ENCODE data around the gene DAGLB.
"Not testable (repeated sequence)": the region's sequence is repeated elsewhere in the genome, so short reads cannot be mapped to it uniquely, and the experiment has no call there.

The DAGLB gene

GRCh38 chr7:6482307-6482706, 34.6 kb upstream of the DAGLB start:
- DNase-seq, result no peak
- H3K4me1 ChIP-seq (ENCODE audit: control insufficient read depth, insufficient read depth, low read length, poor library complexity, severe bottlenecking), result no peaks in the 10 kb centered on the region
- peaks cover 5% of the 10 kb centered on the region for H3K36me3 ChIP-seq (ENCODE audit: control insufficient read depth, insufficient read depth, low read length)
- H3K9me3 ChIP-seq (ENCODE audit: control insufficient read depth, low read length), result no peaks in the 10 kb centered on the region
- no peak overlapping the region for H3K4me3 ChIP-seq (ENCODE audit: insufficient read depth, low read depth, low read length, poor library complexity, severe bottlenecking)
- no peak overlapping the region for H3K27ac ChIP-seq (ENCODE audit: insufficient read depth, low read length, poor library complexity, severe bottlenecking)
- no peaks in the 10 kb centered on the region for H3K27me3 ChIP-seq (replicated peaks; ENCODE audit: control insufficient read depth, insufficient read depth, low read length, poor library complexity, severe bottlenecking)

GRCh38 chr7:6481445-6481844, 33.7 kb upstream of the DAGLB start:
- Histone ChIP-seq H3K4me3 (ENCODE audit: insufficient read depth, low read depth, low read length, poor library complexity, severe bottlenecking) (no peak overlapping the region), H3K9me3 (ENCODE audit: control insufficient read depth, low read length) (no peaks in the 10 kb centered on the region), H3K36me3 (ENCODE audit: control insufficient read depth, insufficient read depth, low read length) (peaks cover 5% of the 10 kb centered on the region), H3K4me1 (ENCODE audit: control insufficient read depth, insufficient read depth, low read length, poor library complexity, severe bottlenecking) (no peaks in the 10 kb centered on the region), H3K27ac (ENCODE audit: insufficient read depth, low read length, poor library complexity, severe bottlenecking) (no peak overlapping the region), H3K27me3 (replicated peaks; ENCODE audit: control insufficient read depth, insufficient read depth, low read length, poor library complexity, severe bottlenecking) (no peaks in the 10 kb centered on the region)
- DNase-seq, result no peak

GRCh38 chr7:6480323-6480660, 32.5 kb upstream of the DAGLB start:
- no peaks in the 10 kb centered on the region for H3K9me3 ChIP-seq (ENCODE audit: control insufficient read depth, low read length)
- H3K36me3 ChIP-seq (ENCODE audit: control insufficient read depth, insufficient read depth, low read length), result peaks cover 5% of the 10 kb centered on the region
- no peak overlapping the region for H3K4me3 ChIP-seq (ENCODE audit: insufficient read depth, low read depth, low read length, poor library complexity, severe bottlenecking)
- H3K4me1 ChIP-seq (ENCODE audit: control insufficient read depth, insufficient read depth, low read length, poor library complexity, severe bottlenecking), result no peaks in the 10 kb centered on the region
- H3K27me3 ChIP-seq (replicated peaks; ENCODE audit: control insufficient read depth, insufficient read depth, low read length, poor library complexity, severe bottlenecking), result no peaks in the 10 kb centered on the region
- DNase-seq, result no peak
- no peak overlapping the region for H3K27ac ChIP-seq (ENCODE audit: insufficient read depth, low read length, poor library complexity, severe bottlenecking)

- Histone ChIP-seq H3K27me3 (replicated peaks; ENCODE audit: control insufficient read depth, insufficient read depth, low read length, poor library complexity, severe bottlenecking) (no peaks in the 10 kb centered on the region), H3K4me3 (ENCODE audit: insufficient read depth, low read depth, low read length, poor library complexity, severe bottlenecking) (no peak overlapping the region), H3K36me3 (ENCODE audit: control insufficient read depth, insufficient read depth, low read length) (peaks cover 6% of the 10 kb centered on the region), H3K27ac (ENCODE audit: insufficient read depth, low read length, poor library complexity, severe bottlenecking) (no peak overlapping the region), H3K4me1 (ENCODE audit: control insufficient read depth, insufficient read depth, low read length, poor library complexity, severe bottlenecking) (no peaks in the 10 kb centered on the region), H3K9me3 (ENCODE audit: control insufficient read depth, low read length) (no peaks in the 10 kb centered on the region)
- no peak for DNase-seq
Observed at GRCh38 chr7:6479067-6479466, 31.3 kb upstream of the DAGLB start.

- Histone ChIP-seq H3K36me3 (ENCODE audit: control insufficient read depth, insufficient read depth, low read length) (peaks cover 12% of the 10 kb centered on the region), H3K4me3 (ENCODE audit: insufficient read depth, low read depth, low read length, poor library complexity, severe bottlenecking) (no peak overlapping the region), H3K27ac (ENCODE audit: insufficient read depth, low read length, poor library complexity, severe bottlenecking) (no peak overlapping the region), H3K9me3 (ENCODE audit: control insufficient read depth, low read length) (no peaks in the 10 kb centered on the region), H3K27me3 (replicated peaks; ENCODE audit: control insufficient read depth, insufficient read depth, low read length, poor library complexity, severe bottlenecking) (no peaks in the 10 kb centered on the region), H3K4me1 (ENCODE audit: control insufficient read depth, insufficient read depth, low read length, poor library complexity, severe bottlenecking) (no peaks in the 10 kb centered on the region)
- DNase-seq, result no peak
Observed at GRCh38 chr7:6478186-6478585, 30.4 kb upstream of the DAGLB start.

GRCh38 chr7:6477318-6477660, 29.5 kb upstream of the DAGLB start:
- no peaks in the 10 kb centered on the region for H3K9me3 ChIP-seq (ENCODE audit: control insufficient read depth, low read length)
- no peaks in the 10 kb centered on the region for H3K27me3 ChIP-seq (replicated peaks; ENCODE audit: control insufficient read depth, insufficient read depth, low read length, poor library complexity, severe bottlenecking)
- DNase-seq, result no peak
- H3K4me1 ChIP-seq (ENCODE audit: control insufficient read depth, insufficient read depth, low read length, poor library complexity, severe bottlenecking), result no peaks in the 10 kb centered on the region
- no peak overlapping the region for H3K27ac ChIP-seq (ENCODE audit: insufficient read depth, low read length, poor library complexity, severe bottlenecking)
- H3K36me3 ChIP-seq (ENCODE audit: control insufficient read depth, insufficient read depth, low read length), result peaks cover 14% of the 10 kb centered on the region
- no peak overlapping the region for H3K4me3 ChIP-seq (ENCODE audit: insufficient read depth, low read depth, low read length, poor library complexity, severe bottlenecking)

GRCh38 chr7:6476596-6477317, 29.0 kb upstream of the DAGLB start:
- Histone ChIP-seq H3K27ac (ENCODE audit: insufficient read depth, low read length, poor library complexity, severe bottlenecking) (no peak overlapping the region), H3K9me3 (ENCODE audit: control insufficient read depth, low read length) (no peaks in the 10 kb centered on the region), H3K4me1 (ENCODE audit: control insufficient read depth, insufficient read depth, low read length, poor library complexity, severe bottlenecking) (no peaks in the 10 kb centered on the region), H3K27me3 (replicated peaks; ENCODE audit: control insufficient read depth, insufficient read depth, low read length, poor library complexity, severe bottlenecking) (no peaks in the 10 kb centered on the region), H3K4me3 (ENCODE audit: insufficient read depth, low read depth, low read length, poor library complexity, severe bottlenecking) (no peak overlapping the region), H3K36me3 (ENCODE audit: control insufficient read depth, insufficient read depth, low read length) (peaks cover 14% of the 10 kb centered on the region)
- DNase-seq, result no peak

- no peak overlapping the region for H3K4me3 ChIP-seq (ENCODE audit: insufficient read depth, low read depth, low read length, poor library complexity, severe bottlenecking)
- no peak for DNase-seq
- H3K9me3 ChIP-seq (ENCODE audit: control insufficient read depth, low read length), result no peaks in the 10 kb centered on the region
- peaks cover 18% of the 10 kb centered on the region for H3K36me3 ChIP-seq (ENCODE audit: control insufficient read depth, insufficient read depth, low read length)
- H3K4me1 ChIP-seq (ENCODE audit: control insufficient read depth, insufficient read depth, low read length, poor library complexity, severe bottlenecking), result no peaks in the 10 kb centered on the region
- H3K27me3 ChIP-seq (replicated peaks; ENCODE audit: control insufficient read depth, insufficient read depth, low read length, poor library complexity, severe bottlenecking), result no peaks in the 10 kb centered on the region
- no peak overlapping the region for H3K27ac ChIP-seq (ENCODE audit: insufficient read depth, low read length, poor library complexity, severe bottlenecking)
Observed at GRCh38 chr7:6475433-6476186, 27.9 kb upstream of the DAGLB start.

GRCh38 chr7:6465862-6466261, 18.1 kb upstream of the DAGLB start:
- Histone ChIP-seq H3K36me3 (ENCODE audit: control insufficient read depth, insufficient read depth, low read length) (peaks cover 60% of the 10 kb centered on the region), H3K27ac (ENCODE audit: insufficient read depth, low read length, poor library complexity, severe bottlenecking) (no peak overlapping the region), H3K4me1 (ENCODE audit: control insufficient read depth, insufficient read depth, low read length, poor library complexity, severe bottlenecking) (no peaks in the 10 kb centered on the region), H3K27me3 (replicated peaks; ENCODE audit: control insufficient read depth, insufficient read depth, low read length, poor library complexity, severe bottlenecking) (no peaks in the 10 kb centered on the region), H3K9me3 (ENCODE audit: control insufficient read depth, low read length) (no peaks in the 10 kb centered on the region), H3K4me3 (ENCODE audit: insufficient read depth, low read depth, low read length, poor library complexity, severe bottlenecking) (no peak overlapping the region)
- no peak for DNase-seq

GRCh38 chr7:6463609-6464008, 15.9 kb upstream of the DAGLB start:
- H3K9me3 ChIP-seq (ENCODE audit: control insufficient read depth, low read length); H3K4me3 ChIP-seq (ENCODE audit: insufficient read depth, low read depth, low read length, poor library complexity, severe bottlenecking); H3K27me3 ChIP-seq (replicated peaks; ENCODE audit: control insufficient read depth, insufficient read depth, low read length, poor library complexity, severe bottlenecking); DNase-seq; H3K27ac ChIP-seq (ENCODE audit: insufficient read depth, low read length, poor library complexity, severe bottlenecking); H3K4me1 ChIP-seq (ENCODE audit: control insufficient read depth, insufficient read depth, low read length, poor library complexity, severe bottlenecking): not testable (repeated sequence)
- H3K36me3 ChIP-seq (ENCODE audit: control insufficient read depth, insufficient read depth, low read length), result peaks cover 47% of the 10 kb centered on the region

Data from effector memory CD4-positive, alpha-beta T cell (primary cell).